ENCODE data around the gene ROBO1. TPM values are rescaled to one million over a fixed set of nuclear protein-coding genes. Genes with fewer than 3 reads are reported as not detected.

The ROBO1 gene
- total RNA-seq, 1 donor from 2014 or later, result 169 TPM

- Mint-ChIP-seq H3K4me3 (no peak overlapping the region), H3K9me3 (peaks cover 3% of the 10 kb centered on the region), H3K36me3 (no peaks in the 10 kb centered on the region), H3K27me3 (ENCODE audit: insufficient read depth, low read depth) (no peaks in the 10 kb centered on the region), H3K4me1 (peaks cover 12% of the 10 kb centered on the region), H3K27ac (no peak overlapping the region)
- H3K9ac ChIP-seq, result no peak overlapping the region
- H3K9me3 ChIP-seq (ENCODE audit: low read depth), result no peaks in the 10 kb centered on the region
- no peaks in the 10 kb centered on the region for H3K27me3 ChIP-seq
- no peak for TF ChIP-seq EZH2 (IDR thresholded peaks at IDR 0.05)
- no peak for TF ChIP-seq CTCF (IDR thresholded peaks at IDR 0.05)
- no peak for TF ChIP-seq EZH2phosphoT487 (IDR thresholded peaks at IDR 0.05)
- H4K20me1 ChIP-seq (ENCODE audit: low read depth), result no peaks in the 10 kb centered on the region
- no peaks in the 10 kb centered on the region for H3K79me2 ChIP-seq (ENCODE audit: low read depth)
- no peak overlapping the region for H2AFZ ChIP-seq (replicated peaks)
- no peak overlapping the region for H3K4me2 ChIP-seq
- no peak overlapping the region for H3K27ac ChIP-seq
- DNase-seq (ENCODE audit: low spot score), result no peak
- H3K4me1 ChIP-seq, result peaks cover 8% of the 10 kb centered on the region
- no peak overlapping the region for H3K4me3 ChIP-seq
- no peaks in the 10 kb centered on the region for H3F3A ChIP-seq (ENCODE audit: low read depth)
- H3K36me3 ChIP-seq, result no peaks in the 10 kb centered on the region
These were observed 38.7 kb downstream of the ROBO1 start for GRCh38 chr3:79729096-79729495.

- Mint-ChIP-seq H3K36me3 (no peaks in the 10 kb centered on the region), H3K27ac (no peak overlapping the region), H3K4me3 (no peak overlapping the region), H3K9me3 (peaks cover 3% of the 10 kb centered on the region), H3K27me3 (ENCODE audit: insufficient read depth, low read depth) (no peaks in the 10 kb centered on the region), H3K4me1 (peaks cover 12% of the 10 kb centered on the region)
- Histone ChIP-seq H3F3A (ENCODE audit: low read depth) (no peaks in the 10 kb centered on the region), H3K4me3 (no peak overlapping the region), H2AFZ (replicated peaks) (no peak overlapping the region), H3K9me3 (ENCODE audit: low read depth) (no peaks in the 10 kb centered on the region), H3K27ac (no peak overlapping the region), H3K27me3 (no peaks in the 10 kb centered on the region), H4K20me1 (ENCODE audit: low read depth) (no peaks in the 10 kb centered on the region), H3K4me2 (no peak overlapping the region), H3K9ac (no peak overlapping the region), H3K79me2 (ENCODE audit: low read depth) (no peaks in the 10 kb centered on the region), H3K4me1 (peaks cover 8% of the 10 kb centered on the region), H3K36me3 (no peaks in the 10 kb centered on the region)
- DNase-seq (ENCODE audit: low spot score), result no peak
- no peak for TF ChIP-seq EZH2 (IDR thresholded peaks at IDR 0.05)
- no peak for TF ChIP-seq EZH2phosphoT487 (IDR thresholded peaks at IDR 0.05)
- no peak for TF ChIP-seq CTCF (IDR thresholded peaks at IDR 0.05)
These were observed 41.0 kb downstream of the ROBO1 start for GRCh38 chr3:79726786-79727185.

- Mint-ChIP-seq H3K4me3 (no peak overlapping the region), H3K4me1 (peaks cover 8% of the 10 kb centered on the region), H3K27me3 (ENCODE audit: insufficient read depth, low read depth) (no peaks in the 10 kb centered on the region), H3K36me3 (no peaks in the 10 kb centered on the region), H3K9me3 (peaks cover 3% of the 10 kb centered on the region), H3K27ac (no peak overlapping the region)
- Histone ChIP-seq H3K27me3 (no peaks in the 10 kb centered on the region), H3K9ac (no peak overlapping the region), H3F3A (ENCODE audit: low read depth) (no peaks in the 10 kb centered on the region), H3K4me2 (no peak overlapping the region), H3K27ac (no peak overlapping the region), H3K79me2 (ENCODE audit: low read depth) (no peaks in the 10 kb centered on the region), H3K9me3 (ENCODE audit: low read depth) (no peaks in the 10 kb centered on the region), H3K4me1 (peaks cover 8% of the 10 kb centered on the region), H4K20me1 (ENCODE audit: low read depth) (no peaks in the 10 kb centered on the region), H3K4me3 (no peak overlapping the region), H2AFZ (replicated peaks) (no peak overlapping the region), H3K36me3 (no peaks in the 10 kb centered on the region)
- TF ChIP-seq EZH2 (IDR thresholded peaks at IDR 0.05) (no peak), EZH2phosphoT487 (IDR thresholded peaks at IDR 0.05) (no peak), CTCF (IDR thresholded peaks at IDR 0.05) (peak; percentile 40)
- peak; percentile 46 for DNase-seq (ENCODE audit: low spot score)
These were observed 43.6 kb downstream of the ROBO1 start for GRCh38 chr3:79724206-79724605.
